ENCODE data around the gene PSMC6.
"Not testable (repeated sequence)": the region's sequence is repeated elsewhere in the genome, so short reads cannot be mapped to it uniquely, and the experiment has no call there.

DNA sequence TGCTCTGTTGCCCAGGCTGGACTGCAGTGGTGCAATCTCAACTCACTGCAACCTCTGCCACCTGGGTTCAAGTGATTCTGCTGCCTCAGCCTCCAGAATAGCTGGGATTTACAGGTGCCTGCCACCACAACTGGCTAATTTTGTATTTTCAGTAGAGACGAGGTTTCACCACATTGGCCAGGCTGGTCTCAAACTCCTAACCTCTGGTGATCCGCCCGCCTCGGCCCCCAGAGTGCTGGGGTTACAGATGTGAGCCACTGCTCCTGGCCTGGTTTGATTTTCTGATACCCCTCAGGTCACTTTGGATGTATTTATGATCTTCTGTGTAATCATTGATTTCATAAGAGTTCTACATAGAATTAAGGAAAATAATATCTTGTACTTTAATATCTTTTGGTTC lies 55.9 kb downstream of the PSMC6 start:
- TF ChIP-seq, protein P1, sequence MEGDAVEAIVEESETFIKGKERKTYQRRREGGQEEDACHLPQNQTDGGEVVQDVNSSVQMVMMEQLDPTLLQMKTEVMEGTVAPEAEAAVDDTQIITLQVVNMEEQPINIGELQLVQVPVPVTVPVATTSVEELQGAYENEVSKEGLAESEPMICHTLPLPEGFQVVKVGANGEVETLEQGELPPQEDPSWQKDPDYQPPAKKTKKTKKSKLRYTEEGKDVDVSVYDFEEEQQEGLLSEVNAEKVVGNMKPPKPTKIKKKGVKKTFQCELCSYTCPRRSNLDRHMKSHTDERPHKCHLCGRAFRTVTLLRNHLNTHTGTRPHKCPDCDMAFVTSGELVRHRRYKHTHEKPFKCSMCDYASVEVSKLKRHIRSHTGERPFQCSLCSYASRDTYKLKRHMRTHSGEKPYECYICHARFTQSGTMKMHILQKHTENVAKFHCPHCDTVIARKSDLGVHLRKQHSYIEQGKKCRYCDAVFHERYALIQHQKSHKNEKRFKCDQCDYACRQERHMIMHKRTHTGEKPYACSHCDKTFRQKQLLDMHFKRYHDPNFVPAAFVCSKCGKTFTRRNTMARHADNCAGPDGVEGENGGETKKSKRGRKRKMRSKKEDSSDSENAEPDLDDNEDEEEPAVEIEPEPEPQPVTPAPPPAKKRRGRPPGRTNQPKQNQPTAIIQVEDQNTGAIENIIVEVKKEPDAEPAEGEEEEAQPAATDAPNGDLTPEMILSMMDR (IDR thresholded peaks at IDR 0.05) = not testable (repeated sequence)
- not testable (repeated sequence) for TF ChIP-seq POLR2A (IDR thresholded peaks at IDR 0.05)

All from right lobe of liver (tissue), 4 donors.